HepG2 (cell line): ENCODE data around the gene ABCC3. TPM values are rescaled to one million over a fixed set of nuclear protein-coding genes. Genes with fewer than 3 reads are reported as not detected.
"Not testable (repeated sequence)": the region's sequence is repeated elsewhere in the genome, so short reads cannot be mapped to it uniquely, and the experiment has no call there.

Source experiments
- ATAC-seq: fragments of 200-7000 bp; cut with Tn5 transposase; 3 replicates; pipeline ENCODE4 v1.9.1; 2020; ENCODE audit warnings: mild to moderate bottlenecking, moderate library complexity
- BruUV-seq: library from RNA; stranded (reverse); fragments of 400-500 nt; replicated peaks from 2 replicates; lab custom pipeline; 2021; lab: Mats Ljungman, UMichigan
- CTCF ChIA-PET: fragments of 300-600 bp; formaldehyde crosslinking; extraction: SDS; loops from one replicate; lab custom pipeline; 2021; ENCODE audit warnings: low total read pairs, inconsistent platforms, low intra/inter-chr PET ratio; lab: Yijun Ruan, JAX
- POLR2A ChIA-PET: fragments of 350-600 bp; sonication (Branson Sonifier 250); formaldehyde crosslinking; loops from one replicate; lab custom pipeline; 2020; ENCODE audit warnings: antibody characterized with exemption, inconsistent platforms; lab: Yijun Ruan, JAX
- DNase-seq: peaks from one replicate; pipeline ENCODE4 v3.0.0-alpha.2; 2015; ENCODE audit warnings: low spot score
- FAIRE-seq: peaks from 3 replicates; lab custom pipeline; 2011; peaks lifted over from hg19 to GRCh38; lab: Jason Lieb, UNC
- H2AFZ ChIP-seq: one replicate; pipeline ENCODE4 v1.6.1; 2011; ENCODE audit warnings: low read length, inconsistent platforms
- H3K27ac ChIP-seq: fragments of 300-600 bp; 3 replicates; pipeline ENCODE4 v1.8.0; 2011; ENCODE audit warnings: mixed run types, mild to moderate bottlenecking, mixed read lengths, low read length, inconsistent platforms; ENCODE audit not compliant: insufficient read depth; ENCODE audit errors: extremely low read length
- H3K27me3 ChIP-seq, 2 experiments: fragments of 200-600 bp in 1 of 2; 2 replicates in 1 of 2; 3 replicates in 1 of 2; pipeline versions ENCODE4 v1.6.0 to v1.8.0; 2011; ENCODE audit warnings: low read length in 2 of 2, mild to moderate bottlenecking in 2 of 2, moderate library complexity in 2 of 2, inconsistent platforms in 1 of 2; ENCODE audit not compliant: insufficient read depth in 2 of 2, control insufficient read depth in 1 of 2
- H3K36me3 ChIP-seq, 2 experiments: fragments of 200-600 bp in 1 of 2; replicated peaks in 1 of 2; 2 replicates in 1 of 2; 3 replicates in 1 of 2; pipeline versions ENCODE4 v1.5.1 to v1.8.0; 2011; ENCODE audit warnings: low read length in 2 of 2, inconsistent platforms in 1 of 2; ENCODE audit not compliant: insufficient read depth in 2 of 2, control insufficient read depth in 1 of 2
- H3K4me1 ChIP-seq: 2 replicates; pipeline ENCODE4 v1.5.1; 2012; ENCODE audit warnings: low read length, inconsistent platforms; ENCODE audit not compliant: insufficient read depth
- H3K4me2 ChIP-seq: 2 replicates; pipeline ENCODE4 v1.6.0; 2011; ENCODE audit warnings: low read depth, low read length, inconsistent platforms
- H3K4me3 ChIP-seq, 3 experiments: fragments of 200-600 bp in 1 of 3; sonication (generic), shearing (Covaris generic) in 1 of 3; replicated peaks in 1 of 3; 2 replicates each; pipeline ENCODE4 v1.5.1; 2011 to 2016; ENCODE audit warnings: low read length in 3 of 3, inconsistent platforms in 2 of 3, low read depth in 2 of 3, mild to moderate bottlenecking in 2 of 3, control low read depth in 1 of 3, mixed read lengths in 1 of 3; ENCODE audit not compliant: insufficient read depth in 1 of 3
- H3K79me2 ChIP-seq: one replicate; pipeline ENCODE4 v1.6.1; 2011; ENCODE audit warnings: low read length, inconsistent platforms; ENCODE audit not compliant: insufficient read depth
- H3K9ac ChIP-seq: 2 replicates; pipeline ENCODE4 v1.6.0; 2011; ENCODE audit warnings: mild to moderate bottlenecking, low read depth, low read length, inconsistent platforms; ENCODE audit not compliant: insufficient read depth
- H3K9me3 ChIP-seq: 2 replicates; pipeline ENCODE4 v1.5.1; 2012; ENCODE audit warnings: mild to moderate bottlenecking, low read length
- H4K20me1 ChIP-seq: 2 replicates; pipeline ENCODE4 v1.6.0; 2011; ENCODE audit warnings: inconsistent platforms, mild to moderate bottlenecking, low read length, moderate library complexity; ENCODE audit not compliant: insufficient read depth
- ZNF121 ChIP-seq: sonication (generic); formaldehyde crosslinking; IDR thresholded peaks from 2 replicates; pipeline ENCODE4 v1.5.0; 2020; ENCODE audit warnings: mild to moderate bottlenecking, missing genetic modification reagents
- WGBS: methylation state at CpG from one replicate; pipeline ENCODE4 v1.1.6; 2017; ENCODE audit warnings: low lambda C conversion rate; 5-methylcytosine and 5-hydroxymethylcytosine counted together
- in situ Hi-C: cut with HindIII; loops from 2 replicates; pipeline ENCODE4 v1.10.0; 2017; ENCODE audit warnings: low pct_unique_long_range_greater_than_20kb; ENCODE audit not compliant: extremely low pct_ligation_motif_present
- intact Hi-C: fragments of 100-400 bp; cut with micrococcal nuclease; formaldehyde crosslinking; loops from one replicate; pipeline ENCODE4 v1.10.0; 2022; ENCODE audit not compliant: unreplicated experiment
- polyA plus RNA-seq, 8 experiments: library from polyadenylated mRNA; depleted of rRNA in 3 of 8; stranded (reverse) in 7 of 8; unstranded in 1 of 8; fragments of >200 nt; fragmentation: Illumina TruSeq in 4 of 8; extraction: Trizol in 4 of 8; gene quantifications; 2 replicates each; pipeline versions ENCODE4 v1.2.1 to v1.2.3, GENCODE V29; 2011 to 2016; ENCODE audit warnings: low read depth in 4 of 8, missing spikeins in 1 of 8, mixed read lengths in 1 of 8; ENCODE audit not compliant: insufficient read depth in 1 of 8
- total RNA-seq, 5 experiments: library from RNA; depleted of rRNA; stranded (reverse); fragments of >200 nt; fragmentation: Illumina TruSeq; extraction: Trizol; gene quantifications; 2 replicates each; pipeline ENCODE4 v1.2.3, GENCODE V29; 2016; ENCODE audit warnings: low read depth in 1 of 5
- TF ChIP-seq, protein P1 (sequence below): sonication (generic); formaldehyde crosslinking; IDR thresholded peaks from 2 replicates; pipeline ENCODE4 v1.4.0; 2020; ENCODE audit warnings: missing genetic modification reagents

Gene ABCC3
- total and polyA plus RNA-seq, 2 of the 13 experiments (the other 11 are each of a cell fraction or from before 2014, with no cell fraction given), result 25.2 to 50.7 TPM

DNA sequence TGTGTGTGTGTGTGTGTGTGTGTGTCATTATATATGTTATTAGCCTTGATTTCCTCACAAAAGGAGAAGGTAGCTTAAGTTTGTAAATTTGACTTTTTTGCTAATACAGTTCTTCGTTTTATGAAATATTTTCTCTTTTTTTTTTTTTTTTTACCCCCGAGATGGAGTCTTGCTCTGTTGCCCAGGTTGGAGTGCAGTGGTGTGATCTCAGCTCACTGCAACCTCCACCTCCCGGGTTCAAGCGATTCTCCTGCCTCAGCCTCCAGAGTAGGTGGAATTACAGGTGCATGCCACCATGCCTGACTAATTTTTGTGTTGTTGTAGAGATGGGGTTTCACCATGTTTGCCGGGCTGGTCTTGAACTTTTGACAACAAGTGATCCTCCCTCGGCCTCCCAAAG lies 89.9 kb downstream of the ABCC3 start:
- 93% methylated on average over 6 of the region's 6 CpGs for WGBS
- H3K9ac ChIP-seq, DNase-seq, in situ Hi-C loops, H3K27me3 ChIP-seq, BruUV-seq, H2AFZ ChIP-seq, H3K4me3 ChIP-seq, intact Hi-C loops, H3K4me2 ChIP-seq, H3K9me3 ChIP-seq, H3K27ac ChIP-seq, FAIRE-seq, ATAC-seq, CTCF ChIA-PET: not testable (repeated sequence)
- POLR2A ChIA-PET, result interaction anchor here (0.7 kb wide), 1 partner anchor 1045 kb away, joined by 5 read pairs; no protein-coding TSS in a partner anchor
- H4K20me1 ChIP-seq, result peaks cover 100% of the 10 kb centered on the region
- peaks cover 2 to 18% of the 10 kb centered on the region in 2 experiments; a peak in 3 of 5 replicates for H3K36me3 ChIP-seq
- TF ChIP-seq, protein P1, sequence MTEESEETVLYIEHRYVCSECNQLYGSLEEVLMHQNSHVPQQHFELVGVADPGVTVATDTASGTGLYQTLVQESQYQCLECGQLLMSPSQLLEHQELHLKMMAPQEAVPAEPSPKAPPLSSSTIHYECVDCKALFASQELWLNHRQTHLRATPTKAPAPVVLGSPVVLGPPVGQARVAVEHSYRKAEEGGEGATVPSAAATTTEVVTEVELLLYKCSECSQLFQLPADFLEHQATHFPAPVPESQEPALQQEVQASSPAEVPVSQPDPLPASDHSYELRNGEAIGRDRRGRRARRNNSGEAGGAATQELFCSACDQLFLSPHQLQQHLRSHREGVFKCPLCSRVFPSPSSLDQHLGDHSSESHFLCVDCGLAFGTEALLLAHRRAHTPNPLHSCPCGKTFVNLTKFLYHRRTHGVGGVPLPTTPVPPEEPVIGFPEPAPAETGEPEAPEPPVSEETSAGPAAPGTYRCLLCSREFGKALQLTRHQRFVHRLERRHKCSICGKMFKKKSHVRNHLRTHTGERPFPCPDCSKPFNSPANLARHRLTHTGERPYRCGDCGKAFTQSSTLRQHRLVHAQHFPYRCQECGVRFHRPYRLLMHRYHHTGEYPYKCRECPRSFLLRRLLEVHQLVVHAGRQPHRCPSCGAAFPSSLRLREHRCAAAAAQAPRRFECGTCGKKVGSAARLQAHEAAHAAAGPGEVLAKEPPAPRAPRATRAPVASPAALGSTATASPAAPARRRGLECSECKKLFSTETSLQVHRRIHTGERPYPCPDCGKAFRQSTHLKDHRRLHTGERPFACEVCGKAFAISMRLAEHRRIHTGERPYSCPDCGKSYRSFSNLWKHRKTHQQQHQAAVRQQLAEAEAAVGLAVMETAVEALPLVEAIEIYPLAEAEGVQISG (CRISPR knock-in tag), result 0 out of 2 replicates have a peak, but pooled peaks have one; percentile 20
- TF ChIP-seq ZNF121 (CRISPR knock-in tag), result peak; percentile 55; the same call in 1 of the 2 replicates
- TF ChIP-seq, all 625 proteins: peak for 2; not testable (repeated sequence) for 623
- Histone ChIP-seq H3K79me2 (peaks cover 99% of the 10 kb centered on the region), H3K4me1 (peaks cover 77% of the 10 kb centered on the region)
